HCT116 (cell line): ENCODE measurements around the gene ARHGEF3. TPM values are rescaled to one million over a fixed set of nuclear protein-coding genes. Genes with fewer than 3 reads are reported as not detected.

ENCODE experiments used
- ATAC-seq: fragments of 200-7000 bp; cut with Tn5 transposase; 2 replicates; pipeline ENCODE4 v1.9.1; 2020; ENCODE audit warnings: mild to moderate bottlenecking, moderate library complexity
- BruUV-seq: library from RNA; stranded (reverse); fragments of 400-500 nt; replicated peaks from 2 replicates; lab custom pipeline; 2021; lab: Mats Ljungman, UMichigan
- CTCF ChIA-PET: fragments of 300-600 bp; sonication (Branson Sonifier 250); formaldehyde crosslinking; loops from one replicate; lab custom pipeline; 2021; ENCODE audit warnings: antibody characterized with exemption; lab: Charles Lee
- POLR2A ChIA-PET: fragments of 300-600, 350-600 bp; sonication (Branson Sonifier 250); formaldehyde crosslinking; loops from one replicate; lab custom pipeline; 2021; ENCODE audit warnings: antibody characterized with exemption; lab: Charles Lee
- RAD21 ChIA-PET, 2 experiments: fragments of 300-600 bp; sonication (Branson Sonifier 250); formaldehyde crosslinking; loops; one replicate each; lab custom pipeline; 2023; ENCODE audit warnings: low total read pairs in 2 of 2; ENCODE audit not compliant: uncharacterized antibody in 2 of 2, unreplicated experiment in 2 of 2, low non-redundant PET in 1 of 2; lab: Charles Lee
- DNase-seq: peaks from one replicate; pipeline ENCODE4 v3.0.0-alpha.2; 2010; ENCODE audit warnings: low read depth, low spot score
- H2AFZ ChIP-seq: fragments of 200-600 bp; shearing (Covaris generic), sonication (generic); 2 replicates; pipeline ENCODE4 v1.6.1; 2017; ENCODE audit warnings: low read depth, mixed run types, mixed read lengths, antibody characterized with exemption, low read length; ENCODE audit not compliant: poor library complexity, severe bottlenecking
- H3K27ac ChIP-seq: 2 replicates; pipeline ENCODE4 v1.5.1; 2012; ENCODE audit warnings: low read depth, low read length
- H3K27me3 ChIP-seq: fragments of 200-600 bp; sonication (generic); 2 replicates; pipeline ENCODE4 v1.6.1; 2016; ENCODE audit warnings: mixed run types, low read length, mixed read lengths; ENCODE audit not compliant: insufficient read depth
- H3K36me3 ChIP-seq, 2 experiments: fragments of 200-500 bp in 1 of 2; fragments of 200-600 bp in 1 of 2; sonication (Bioruptor generic) in 1 of 2; sonication (generic) in 1 of 2; 2 replicates each; pipeline versions ENCODE4 v1.5.1 to v1.6.1; 2014 to 2016; ENCODE audit warnings: low read length in 2 of 2, inconsistent platforms in 1 of 2, mixed read lengths in 1 of 2, mixed run types in 1 of 2; ENCODE audit not compliant: insufficient read depth in 2 of 2, control insufficient read depth in 1 of 2
- H3K4me1 ChIP-seq, 2 experiments: fragments of 200-600 bp in 1 of 2; sonication (generic) in 1 of 2; 2 replicates each; pipeline versions ENCODE4 v1.5.1 to v1.6.1; 2012 to 2017; ENCODE audit warnings: low read length in 2 of 2, inconsistent platforms in 1 of 2, mild to moderate bottlenecking in 1 of 2, mixed read lengths in 1 of 2, mixed run types in 1 of 2, moderate library complexity in 1 of 2; ENCODE audit not compliant: insufficient read depth in 2 of 2, control insufficient read depth in 1 of 2
- H3K4me2 ChIP-seq: fragments of 200-600 bp; sonication (generic); 2 replicates; pipeline ENCODE4 v1.6.1; 2017; ENCODE audit warnings: mixed run types, low read length, mixed read lengths
- H3K4me3 ChIP-seq, 2 experiments: fragments of 200-600 bp in 1 of 2; sonication (generic) in 1 of 2; replicated peaks in 1 of 2; 2 replicates each; pipeline ENCODE4 v1.5.1; 2011 to 2016; ENCODE audit warnings: low read length in 2 of 2, control low read depth in 1 of 2, low read depth in 1 of 2, mild to moderate bottlenecking in 1 of 2, mixed read lengths in 1 of 2, mixed run types in 1 of 2
- H3K79me2 ChIP-seq: fragments of 200-600 bp; sonication (generic); 2 replicates; pipeline ENCODE4 v1.6.1; 2017; ENCODE audit warnings: mild to moderate bottlenecking, mixed run types, low read length, moderate library complexity, mixed read lengths; ENCODE audit not compliant: insufficient read depth
- H3K9ac ChIP-seq: fragments of 200-600 bp; sonication (generic); 2 replicates; pipeline ENCODE4 v1.6.1; 2016; ENCODE audit warnings: low read length, mixed read lengths
- H3K9me2 ChIP-seq: fragments of 200-600 bp; sonication (generic), shearing (Covaris generic); 2 replicates; pipeline ENCODE4 v1.6.1; 2017; ENCODE audit warnings: mixed run types, mild to moderate bottlenecking, moderate library complexity; ENCODE audit not compliant: insufficient read depth
- H3K9me3 ChIP-seq, 2 experiments: fragments of 200-500 bp in 1 of 2; fragments of 200-600 bp in 1 of 2; sonication (Bioruptor generic) in 1 of 2; sonication (generic) in 1 of 2; 2 replicates each; pipeline ENCODE4 v1.6.1; 2014 to 2017; ENCODE audit warnings: low read length in 2 of 2, mixed read lengths in 2 of 2, inconsistent platforms in 1 of 2, low read depth in 1 of 2, mild to moderate bottlenecking in 1 of 2, mixed run types in 1 of 2, moderate library complexity in 1 of 2; ENCODE audit not compliant: control insufficient read depth in 1 of 2, insufficient read depth in 1 of 2
- H4K20me1 ChIP-seq: fragments of 200-600 bp; sonication (generic), shearing (Covaris generic); 2 replicates; pipeline ENCODE4 v1.6.1; 2017; ENCODE audit warnings: mixed run types, mild to moderate bottlenecking, moderate library complexity; ENCODE audit not compliant: insufficient read depth
- FOSL1 ChIP-seq: IDR thresholded peaks from 2 replicates; pipeline ENCODE4 v1.6.1; 2012; ENCODE audit warnings: low read depth
- JUND ChIP-seq: IDR thresholded peaks from 2 replicates; pipeline ENCODE4 v1.6.1; 2012
- YY1 ChIP-seq: IDR thresholded peaks from 2 replicates; pipeline ENCODE4 v1.6.1; 2011; ENCODE audit warnings: low read length, low read depth, moderate library complexity, mild to moderate bottlenecking; ENCODE audit not compliant: insufficient replicate concordance; ENCODE audit errors: extremely low read depth
- intact Hi-C: fragments of 100-400 bp; cut with micrococcal nuclease; formaldehyde crosslinking; loops from 2 replicates; pipeline ENCODE4 v1.10.0; 2022
- total RNA-seq: library from RNA; stranded (reverse); gene quantifications from one replicate; pipeline ENCODE4 v1.2.1, GENCODE V29; 2021; ENCODE audit not compliant: unreplicated experiment
- TF ChIP-seq, protein P1 (sequence below): IDR thresholded peaks from 2 replicates; pipeline ENCODE4 v1.6.1; 2012; ENCODE audit warnings: low read depth

Gene ARHGEF3
- total RNA-seq, 1 experiment from 2014 or later = 18.1 TPM

DNA sequence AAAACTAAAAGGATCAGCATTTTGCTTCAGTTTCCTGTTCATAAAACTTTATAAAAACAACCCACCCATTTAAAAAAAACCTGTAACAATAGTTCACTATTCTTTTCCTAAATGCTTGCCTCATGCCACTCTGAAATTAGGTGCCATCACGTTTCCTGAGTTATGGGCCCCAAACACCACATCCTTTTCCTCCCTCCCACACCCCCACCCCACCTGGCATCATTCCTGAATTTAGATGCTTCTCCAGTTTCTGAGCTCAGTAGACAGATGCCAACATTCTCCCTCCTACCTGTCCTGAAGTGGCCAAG, 11.9 kb upstream of the ARHGEF3 start (continued):
- TF ChIP-seq, protein P1, sequence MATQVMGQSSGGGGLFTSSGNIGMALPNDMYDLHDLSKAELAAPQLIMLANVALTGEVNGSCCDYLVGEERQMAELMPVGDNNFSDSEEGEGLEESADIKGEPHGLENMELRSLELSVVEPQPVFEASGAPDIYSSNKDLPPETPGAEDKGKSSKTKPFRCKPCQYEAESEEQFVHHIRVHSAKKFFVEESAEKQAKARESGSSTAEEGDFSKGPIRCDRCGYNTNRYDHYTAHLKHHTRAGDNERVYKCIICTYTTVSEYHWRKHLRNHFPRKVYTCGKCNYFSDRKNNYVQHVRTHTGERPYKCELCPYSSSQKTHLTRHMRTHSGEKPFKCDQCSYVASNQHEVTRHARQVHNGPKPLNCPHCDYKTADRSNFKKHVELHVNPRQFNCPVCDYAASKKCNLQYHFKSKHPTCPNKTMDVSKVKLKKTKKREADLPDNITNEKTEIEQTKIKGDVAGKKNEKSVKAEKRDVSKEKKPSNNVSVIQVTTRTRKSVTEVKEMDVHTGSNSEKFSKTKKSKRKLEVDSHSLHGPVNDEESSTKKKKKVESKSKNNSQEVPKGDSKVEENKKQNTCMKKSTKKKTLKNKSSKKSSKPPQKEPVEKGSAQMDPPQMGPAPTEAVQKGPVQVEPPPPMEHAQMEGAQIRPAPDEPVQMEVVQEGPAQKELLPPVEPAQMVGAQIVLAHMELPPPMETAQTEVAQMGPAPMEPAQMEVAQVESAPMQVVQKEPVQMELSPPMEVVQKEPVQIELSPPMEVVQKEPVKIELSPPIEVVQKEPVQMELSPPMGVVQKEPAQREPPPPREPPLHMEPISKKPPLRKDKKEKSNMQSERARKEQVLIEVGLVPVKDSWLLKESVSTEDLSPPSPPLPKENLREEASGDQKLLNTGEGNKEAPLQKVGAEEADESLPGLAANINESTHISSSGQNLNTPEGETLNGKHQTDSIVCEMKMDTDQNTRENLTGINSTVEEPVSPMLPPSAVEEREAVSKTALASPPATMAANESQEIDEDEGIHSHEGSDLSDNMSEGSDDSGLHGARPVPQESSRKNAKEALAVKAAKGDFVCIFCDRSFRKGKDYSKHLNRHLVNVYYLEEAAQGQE = no peak
- TF ChIP-seq, all 23 proteins: peak for 0

DNA sequence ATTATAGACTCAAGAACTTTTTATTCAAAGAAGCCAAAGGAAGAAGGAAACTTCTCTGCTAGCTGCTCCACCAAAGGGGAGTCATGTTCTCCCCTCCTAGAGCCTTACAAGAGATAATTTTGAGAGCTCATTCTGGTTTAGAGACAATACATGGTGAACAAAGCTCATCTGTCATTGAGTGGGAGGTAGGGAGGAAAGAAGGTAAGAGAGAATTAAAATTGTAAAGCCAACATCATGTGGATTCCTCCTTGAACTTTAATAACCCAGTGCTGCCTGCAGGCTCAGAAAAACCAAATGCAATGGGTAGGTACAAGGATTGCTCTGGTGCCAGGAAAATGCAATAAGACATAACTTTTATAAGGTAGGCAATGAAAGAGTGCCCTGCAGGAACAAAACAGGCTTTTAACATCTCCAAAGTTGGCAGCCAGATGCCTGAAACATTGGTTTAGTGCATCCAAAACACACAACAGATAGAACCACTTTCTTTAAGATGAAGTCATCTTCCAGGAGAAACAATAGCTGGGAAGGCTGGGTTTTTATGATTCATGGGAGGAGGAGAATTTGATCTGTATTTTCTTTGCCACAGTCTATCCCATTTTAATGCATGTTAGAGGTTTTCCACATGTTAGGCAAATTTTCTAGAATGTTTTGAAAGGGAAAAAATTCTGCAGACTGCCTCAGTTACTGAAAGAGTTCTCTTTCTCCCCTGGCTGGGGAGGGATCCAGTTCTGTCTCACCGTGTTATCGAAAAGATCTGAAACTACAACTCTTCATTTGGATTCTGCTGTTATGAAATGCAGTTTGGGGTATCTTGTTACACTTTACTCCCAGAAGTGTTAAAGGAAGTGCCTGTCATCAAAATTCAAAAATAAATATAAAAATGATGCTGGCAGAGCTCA, 11.3 kb upstream of the ARHGEF3 start:
- ChIA-PET POLR2A (no interaction called here), RAD21 (no interaction called here), CTCF (interaction anchor here (1.3 to 1.8 kb wide), 4 partner anchors 9 to 14 kb away, joined by 3 to 9 read pairs (median 7); partner anchors contain the start of gene ARHGEF3)
- Histone ChIP-seq H3K4me2 (no peak overlapping the region), H3K9ac (no peak overlapping the region), H3K4me3 (no peak overlapping the region), H4K20me1 (no peaks in the 10 kb centered on the region), H3K27ac (no peak overlapping the region), H3K4me1 (peaks cover 8 to 23% of the 10 kb centered on the region in 2 experiments), H3K9me2 (no peaks in the 10 kb centered on the region), H3K27me3 (no peaks in the 10 kb centered on the region), H3K79me2 (no peaks in the 10 kb centered on the region), H2AFZ (no peak overlapping the region), H3K9me3 (no peaks in the 10 kb centered on the region), H3K36me3 (no peaks in the 10 kb centered on the region)
- TF ChIP-seq YY1 (no peak), JUND (no peak), FOSL1 (no peak)
- intact Hi-C loops = no loop called here
- no peak for ATAC-seq
- BruUV-seq = no TSS peak
- no peak for DNase-seq
